ENCODE data around the gene IFNB1. TPM values are rescaled to one million over a fixed set of nuclear protein-coding genes. Genes with fewer than 3 reads are reported as not detected.

IFNB1 gene
- total RNA-seq, 4 donors from 2014 or later, result not detected

DNA sequence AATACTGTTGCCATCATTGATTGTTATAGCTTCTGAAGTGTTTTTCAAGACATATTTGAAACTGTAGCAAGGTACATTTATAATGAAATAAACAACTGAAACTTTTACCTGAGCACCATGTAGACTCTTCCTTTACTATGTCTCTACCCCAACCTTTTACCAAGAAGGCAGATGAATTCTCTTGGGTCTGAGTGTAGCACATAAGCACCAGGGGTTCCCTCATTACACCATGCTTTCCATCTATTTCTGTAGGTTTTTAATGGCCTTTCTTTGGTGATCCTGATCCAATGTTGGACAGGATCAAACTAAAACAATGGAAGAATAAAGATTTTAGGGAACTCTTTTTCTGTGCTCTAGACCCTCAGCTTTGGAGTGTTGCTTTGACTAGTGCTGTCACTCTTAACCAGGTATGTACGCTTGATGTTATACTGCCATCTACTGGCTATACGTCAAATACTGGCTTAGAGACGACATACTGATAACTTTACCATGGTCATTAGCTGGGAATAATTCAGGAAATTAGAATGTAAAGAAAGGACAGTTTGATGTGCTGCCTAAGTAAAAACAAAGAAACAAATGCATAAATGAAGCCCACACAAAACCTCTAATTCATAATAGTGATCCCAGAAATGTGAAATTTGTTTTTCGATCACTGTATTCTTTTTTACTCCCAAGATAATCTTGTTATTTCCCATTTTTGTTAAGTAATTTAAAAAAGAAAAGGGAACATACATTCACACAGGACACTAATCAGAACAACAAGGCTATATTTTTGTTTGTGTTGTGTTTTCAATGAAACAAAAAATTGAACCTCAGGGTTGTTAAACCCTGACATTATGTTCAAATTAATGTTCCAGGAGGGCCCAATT is 33.2 kb upstream of the IFNB1 start:
- WGBS, 2 donors (ENCODE audit: low coverage in 1 of 2), result 25% methylated on average over 4 of the region's 4 CpGs
- Histone ChIP-seq H3K27me3 (no peaks in the 10 kb centered on the region), H3K4me3 (no peak overlapping the region), H3K4me1 (no peaks in the 10 kb centered on the region), H3K27ac (no peak overlapping the region), H3K36me3 (no peaks in the 10 kb centered on the region), H3K9me3 (no peaks in the 10 kb centered on the region)
- TF ChIP-seq EP300 (IDR thresholded peaks at IDR 0.05) (no peak), POLR2A (IDR thresholded peaks at IDR 0.05) (no peak), CTCF (IDR thresholded peaks at IDR 0.05) (peak; percentile 66 to 85 (median 80)), POLR2AphosphoS5 (IDR thresholded peaks at IDR 0.05) (peak; percentile 28)
- peak; percentile 69 for ATAC-seq

GRCh38 chr9:21104787-21105186 is 27.0 kb upstream of the IFNB1 start:
- no peak for ATAC-seq
- Histone ChIP-seq H3K36me3 (no peaks in the 10 kb centered on the region), H3K27ac (no peak overlapping the region), H3K4me1 (no peaks in the 10 kb centered on the region), H3K9me3 (no peaks in the 10 kb centered on the region), H3K4me3 (no peak overlapping the region), H3K27me3 (no peaks in the 10 kb centered on the region)
- TF ChIP-seq POLR2A (IDR thresholded peaks at IDR 0.05), result no peak
- no peak for TF ChIP-seq CTCF (IDR thresholded peaks at IDR 0.05)
- TF ChIP-seq POLR2AphosphoS5 (IDR thresholded peaks at IDR 0.05), result no peak
- TF ChIP-seq EP300 (IDR thresholded peaks at IDR 0.05), result no peak
- WGBS, 2 donors (ENCODE audit: low coverage in 1 of 2), result 53 to 87% methylated on average over 1 of the region's 1 CpG

DNA sequence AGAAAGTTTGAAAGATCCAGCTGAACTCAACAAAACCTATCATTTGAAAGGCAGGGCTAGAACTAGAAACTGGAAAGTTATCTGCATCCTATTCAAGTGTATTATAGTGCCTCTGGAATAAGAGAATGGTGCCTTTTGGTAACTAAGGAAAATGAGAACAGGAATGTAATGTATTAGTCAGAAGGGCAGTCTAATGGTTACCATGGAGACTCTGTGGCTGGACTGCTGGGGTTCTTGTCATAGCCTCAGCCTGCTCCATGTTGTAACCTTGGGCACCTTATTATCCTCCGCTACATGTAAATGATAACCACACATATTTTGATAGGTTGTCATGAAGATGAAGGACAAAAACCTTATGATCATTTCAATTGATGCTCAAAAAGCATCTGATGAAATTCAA is 24.6 kb upstream of the IFNB1 start:
- ATAC-seq, result no peak
- TF ChIP-seq EP300 (IDR thresholded peaks at IDR 0.05) (no peak), POLR2A (IDR thresholded peaks at IDR 0.05) (no peak), POLR2AphosphoS5 (IDR thresholded peaks at IDR 0.05) (no peak), CTCF (IDR thresholded peaks at IDR 0.05) (no peak)
- WGBS, 2 donors (ENCODE audit: low coverage in 1 of 2), result 83 to 100% methylated on average over 1 of the region's 1 CpG

GRCh38 chr9:21097817-21098216 is 20.1 kb upstream of the IFNB1 start:
- Histone ChIP-seq H3K27me3 (no peaks in the 10 kb centered on the region), H3K4me3 (no peak overlapping the region), H3K9me3 (no peaks in the 10 kb centered on the region), H3K27ac (no peak overlapping the region), H3K4me1 (peaks cover 9 to 19% (median 10%) of the 10 kb centered on the region in 3 donors), H3K36me3 (no peaks in the 10 kb centered on the region)
- WGBS, 2 donors (ENCODE audit: low coverage in 1 of 2), result 68 to 93% methylated on average over 2 of the region's 2 CpGs
- TF ChIP-seq POLR2AphosphoS5 (IDR thresholded peaks at IDR 0.05), result no peak
- TF ChIP-seq POLR2A (IDR thresholded peaks at IDR 0.05), result no peak
- no peak for TF ChIP-seq EP300 (IDR thresholded peaks at IDR 0.05)
- no peak for TF ChIP-seq CTCF (IDR thresholded peaks at IDR 0.05)
- ATAC-seq, result no peak

More for the DNA sequence above, 24.6 kb upstream of the IFNB1 start:
- no peaks in the 10 kb centered on the region for H3K36me3 ChIP-seq
- H3K4me3 ChIP-seq, result no peak overlapping the region
- no peak overlapping the region for H3K27ac ChIP-seq
- H3K9me3 ChIP-seq, result no peaks in the 10 kb centered on the region
- H3K4me1 ChIP-seq, result peaks cover 0 to 2% (median 0%) of the 10 kb centered on the region in 3 donors
- no peaks in the 10 kb centered on the region for H3K27me3 ChIP-seq

DNA sequence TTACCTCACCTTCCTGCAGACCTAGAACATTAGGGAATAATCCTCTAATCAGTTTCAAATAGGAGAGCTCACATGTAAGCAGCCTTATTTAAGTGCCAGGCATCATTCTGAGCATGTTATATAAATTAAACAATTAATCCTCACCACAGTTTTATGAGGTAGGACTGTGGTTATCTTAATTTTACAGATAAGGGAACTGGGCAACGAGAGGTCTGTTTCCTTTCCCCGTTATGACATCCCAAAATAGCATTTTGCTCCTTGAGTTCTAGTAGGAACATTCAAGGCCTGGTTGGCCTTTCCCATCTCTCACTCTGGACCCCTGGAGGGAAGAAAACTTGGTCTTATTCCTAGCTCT is 19.1 kb upstream of the IFNB1 start:
- Histone ChIP-seq H3K4me3 (peak overlapping the region in 1 of 2 donors; percentile 29), H3K27ac (peak overlapping the region; percentile 65 to 73 (median 72)), H3K9me3 (no peaks in the 10 kb centered on the region), H3K27me3 (no peaks in the 10 kb centered on the region), H3K4me1 (peaks cover 9 to 19% (median 10%) of the 10 kb centered on the region in 3 donors), H3K36me3 (no peaks in the 10 kb centered on the region)
- WGBS, 2 donors (ENCODE audit: low coverage in 1 of 2), result 8 to 75% methylated on average over 2 of the region's 2 CpGs
- peak; percentile 16 for ATAC-seq
- TF ChIP-seq EP300 (IDR thresholded peaks at IDR 0.05), result no peak
- no peak for TF ChIP-seq POLR2AphosphoS5 (IDR thresholded peaks at IDR 0.05)
- TF ChIP-seq POLR2A (IDR thresholded peaks at IDR 0.05), result no peak
- no peak for TF ChIP-seq CTCF (IDR thresholded peaks at IDR 0.05)

All from gastroesophageal sphincter (tissue), 4 donors.